ENCODE measurements around the gene STYX. TPM values are rescaled to one million over a fixed set of nuclear protein-coding genes. Genes with fewer than 3 reads are reported as not detected.

Gene STYX
- total RNA-seq, 2 experiments from 2014 or later: 15.3 to 16.2 TPM

- Mint-ChIP-seq H3K4me1 (ENCODE audit: low read depth) (peaks cover 43% of the 10 kb centered on the region), H3K9me3 (no peaks in the 10 kb centered on the region), H3K27me3 (no peaks in the 10 kb centered on the region), H3K4me3 (peak overlapping the region; percentile 93), H3K36me3 (ENCODE audit: low read depth) (peaks cover 77% of the 10 kb centered on the region), H3K27ac (peak overlapping the region; percentile 94)
- ATAC-seq (ENCODE audit: poor library complexity) (no peak), DNase-seq (no peak)
- ChIA-PET POLR2A (interaction anchor here (0.8 to 5.8 kb wide), 4 partner anchors 9 to 60 kb away, joined by 3 to 113 read pairs (median 3); no protein-coding TSS in a partner anchor), CTCF (interaction anchor here (1.4 kb wide), 1 partner anchor 12 kb away, joined by 6 read pairs; no protein-coding TSS in a partner anchor)
- intact Hi-C loops (cut with DNase I, micrococcal nuclease): loop anchor here (2.0 to 5.0 kb wide), 5 partner anchors 14 to 178 kb away; partner anchors contain the start of genes GNPNAT1 (in 2 of the 2), GPR137C (in 1 of the 2), PSMC6 (in 1 of the 2) and TXNDC16 (in 1 of the 2)
- Histone ChIP-seq H3K27ac (ENCODE audit: low read depth in 1 of 2, low read length in 2 of 2) (peak overlapping the region; percentile 84 to 89), H3K4me1 (ENCODE audit: insufficient read depth, low read length) (peaks cover 38% of the 10 kb centered on the region), H3K9me3 (ENCODE audit: control insufficient read depth in 1 of 2, insufficient read depth in 1 of 2, low read length in 2 of 2) (no peaks in the 10 kb centered on the region), H3K27me3 (ENCODE audit: control insufficient read depth in 1 of 2, insufficient read depth in 2 of 2, low read length in 2 of 2) (no peaks in the 10 kb centered on the region), H3K4me3 (ENCODE audit: low read length) (peak overlapping the region; percentile 100), H3K36me3 (ENCODE audit: insufficient read depth, low read length) (peaks cover 38% of the 10 kb centered on the region)
- no peak for TF ChIP-seq CTCF (IDR thresholded peaks at IDR 0.05)
These were observed 744 bp downstream of the STYX start for GRCh38 chr14:52730709-52731111.

- Histone ChIP-seq H3K4me3 (ENCODE audit: low read length) (no peak overlapping the region), H3K36me3 (ENCODE audit: insufficient read depth, low read length) (peaks cover 26% of the 10 kb centered on the region), H3K27me3 (ENCODE audit: control insufficient read depth in 1 of 2, insufficient read depth in 2 of 2, low read length in 2 of 2) (no peaks in the 10 kb centered on the region), H3K4me1 (ENCODE audit: insufficient read depth, low read length) (peaks cover 45% of the 10 kb centered on the region), H3K27ac (ENCODE audit: low read depth in 1 of 2, low read length in 2 of 2) (no peak overlapping the region), H3K9me3 (ENCODE audit: control insufficient read depth in 1 of 2, insufficient read depth in 1 of 2, low read length in 2 of 2) (no peaks in the 10 kb centered on the region)
- DNase-seq (no peak), ATAC-seq (ENCODE audit: poor library complexity) (no peak)
- peaks cover 73% of the 10 kb centered on the region for H3K4me1 Mint-ChIP-seq (ENCODE audit: low read depth)
- CTCF ChIA-PET: no interaction called here
- peak overlapping the region; percentile 82 for H3K4me3 Mint-ChIP-seq
- intact Hi-C loops (cut with DNase I, micrococcal nuclease): loop anchor here in 1 of 2 experiments (5.0 kb wide), 2 partner anchors 42 to 182 kb away; partner anchors contain the start of genes GPR137C and TXNDC16
- no peaks in the 10 kb centered on the region for H3K27me3 Mint-ChIP-seq
- no peak for TF ChIP-seq CTCF (IDR thresholded peaks at IDR 0.05)
- H3K9me3 Mint-ChIP-seq: no peaks in the 10 kb centered on the region
- POLR2A ChIA-PET: interaction anchor here (1.2 to 2.4 kb wide), 2 partner anchors 8 to 38 kb away, joined by 5 to 6 read pairs; partner anchors contain the start of gene ERO1A
- H3K27ac Mint-ChIP-seq: peak overlapping the region; percentile 58
- H3K36me3 Mint-ChIP-seq (ENCODE audit: low read depth): peaks cover 66% of the 10 kb centered on the region
These were observed 3.9 kb downstream of the STYX start for GRCh38 chr14:52733824-52734223.

- CTCF ChIA-PET: interaction anchor here (1.1 kb wide), 1 partner anchor 19 kb away, joined by 5 read pairs; no protein-coding TSS in a partner anchor
- peak overlapping the region; percentile 26 for H3K4me3 Mint-ChIP-seq
- POLR2A ChIA-PET: interaction anchor here (0.9 to 2.4 kb wide), 4 partner anchors 25 to 184 kb away, joined by 3 to 6 read pairs (median 4); partner anchors contain the start of genes ERO1A, GPR137C and TXNDC16
These were observed 6.0 kb downstream of the STYX start for GRCh38 chr14:52735921-52736489.

More at GRCh38 chr14:52735921-52736489, 6.0 kb downstream of the STYX start:
- Histone ChIP-seq H3K4me3 (ENCODE audit: low read length) (no peak overlapping the region), H3K27me3 (ENCODE audit: control insufficient read depth in 1 of 2, insufficient read depth in 2 of 2, low read length in 2 of 2) (no peaks in the 10 kb centered on the region), H3K27ac (ENCODE audit: low read depth in 1 of 2, low read length in 2 of 2) (no peak overlapping the region), H3K36me3 (ENCODE audit: insufficient read depth, low read length) (peaks cover 26% of the 10 kb centered on the region), H3K9me3 (ENCODE audit: control insufficient read depth in 1 of 2, insufficient read depth in 1 of 2, low read length in 2 of 2) (no peaks in the 10 kb centered on the region), H3K4me1 (ENCODE audit: insufficient read depth, low read length) (peaks cover 43% of the 10 kb centered on the region)
- DNase-seq (no peak), ATAC-seq (ENCODE audit: poor library complexity) (no peak)
- Mint-ChIP-seq H3K27me3 (no peaks in the 10 kb centered on the region), H3K27ac (peak overlapping the region; percentile 53), H3K9me3 (no peaks in the 10 kb centered on the region), H3K36me3 (ENCODE audit: low read depth) (peaks cover 48% of the 10 kb centered on the region), H3K4me1 (ENCODE audit: low read depth) (peaks cover 74% of the 10 kb centered on the region)
- TF ChIP-seq CTCF (IDR thresholded peaks at IDR 0.05): no peak
- intact Hi-C loops (cut with DNase I, micrococcal nuclease): loop anchor here in 1 of 2 experiments (5.0 kb wide), 1 partner anchor 44 kb away; no protein-coding TSS in a partner anchor
